NB4 (cell line): Measurements from ENCODE around the gene MSANTD1.

Experiments used
- MYC ChIP-seq: IDR thresholded peaks from 2 replicates; pipeline ENCODE4 v1.6.1; 2011; ENCODE audit warnings: low read depth, low read length
- TF ChIP-seq, protein P1 (sequence below): IDR thresholded peaks from one replicate; pipeline ENCODE4 v1.5.1; 2012; ENCODE audit warnings: low read depth, low read length

DNA sequence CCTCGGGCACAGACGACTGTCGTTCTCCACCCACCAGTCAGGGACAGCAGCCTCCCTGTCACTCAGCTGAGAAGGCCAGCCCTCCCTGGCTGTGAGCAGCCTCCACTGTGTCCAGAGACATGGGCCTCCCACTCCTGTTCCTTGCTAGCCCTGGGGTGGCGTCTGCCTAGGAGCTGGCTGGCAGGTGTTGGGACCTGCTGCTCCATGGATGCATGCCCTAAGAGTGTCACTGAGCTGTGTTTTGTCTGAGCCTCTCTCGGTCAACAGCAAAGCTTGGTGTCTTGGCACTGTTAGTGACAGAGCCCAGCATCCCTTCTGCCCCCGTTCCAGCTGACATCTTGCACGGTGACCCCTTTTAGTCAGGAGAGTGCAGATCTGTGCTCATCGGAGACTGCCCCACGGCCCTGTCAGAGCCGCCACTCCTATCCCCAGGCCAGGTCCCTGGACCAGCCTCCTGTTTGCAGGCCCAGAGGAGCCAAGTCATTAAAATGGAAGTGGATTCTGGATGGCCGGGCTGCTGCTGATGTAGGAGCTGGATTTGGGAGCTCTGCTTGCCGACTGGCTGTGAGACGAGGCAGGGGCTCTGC, 7.9 kb upstream of the MSANTD1 start:
- TF ChIP-seq, protein P1, sequence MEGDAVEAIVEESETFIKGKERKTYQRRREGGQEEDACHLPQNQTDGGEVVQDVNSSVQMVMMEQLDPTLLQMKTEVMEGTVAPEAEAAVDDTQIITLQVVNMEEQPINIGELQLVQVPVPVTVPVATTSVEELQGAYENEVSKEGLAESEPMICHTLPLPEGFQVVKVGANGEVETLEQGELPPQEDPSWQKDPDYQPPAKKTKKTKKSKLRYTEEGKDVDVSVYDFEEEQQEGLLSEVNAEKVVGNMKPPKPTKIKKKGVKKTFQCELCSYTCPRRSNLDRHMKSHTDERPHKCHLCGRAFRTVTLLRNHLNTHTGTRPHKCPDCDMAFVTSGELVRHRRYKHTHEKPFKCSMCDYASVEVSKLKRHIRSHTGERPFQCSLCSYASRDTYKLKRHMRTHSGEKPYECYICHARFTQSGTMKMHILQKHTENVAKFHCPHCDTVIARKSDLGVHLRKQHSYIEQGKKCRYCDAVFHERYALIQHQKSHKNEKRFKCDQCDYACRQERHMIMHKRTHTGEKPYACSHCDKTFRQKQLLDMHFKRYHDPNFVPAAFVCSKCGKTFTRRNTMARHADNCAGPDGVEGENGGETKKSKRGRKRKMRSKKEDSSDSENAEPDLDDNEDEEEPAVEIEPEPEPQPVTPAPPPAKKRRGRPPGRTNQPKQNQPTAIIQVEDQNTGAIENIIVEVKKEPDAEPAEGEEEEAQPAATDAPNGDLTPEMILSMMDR: no peak
- no peak for TF ChIP-seq MYC
